Measurements from ENCODE around the gene C11orf52.

DNA sequence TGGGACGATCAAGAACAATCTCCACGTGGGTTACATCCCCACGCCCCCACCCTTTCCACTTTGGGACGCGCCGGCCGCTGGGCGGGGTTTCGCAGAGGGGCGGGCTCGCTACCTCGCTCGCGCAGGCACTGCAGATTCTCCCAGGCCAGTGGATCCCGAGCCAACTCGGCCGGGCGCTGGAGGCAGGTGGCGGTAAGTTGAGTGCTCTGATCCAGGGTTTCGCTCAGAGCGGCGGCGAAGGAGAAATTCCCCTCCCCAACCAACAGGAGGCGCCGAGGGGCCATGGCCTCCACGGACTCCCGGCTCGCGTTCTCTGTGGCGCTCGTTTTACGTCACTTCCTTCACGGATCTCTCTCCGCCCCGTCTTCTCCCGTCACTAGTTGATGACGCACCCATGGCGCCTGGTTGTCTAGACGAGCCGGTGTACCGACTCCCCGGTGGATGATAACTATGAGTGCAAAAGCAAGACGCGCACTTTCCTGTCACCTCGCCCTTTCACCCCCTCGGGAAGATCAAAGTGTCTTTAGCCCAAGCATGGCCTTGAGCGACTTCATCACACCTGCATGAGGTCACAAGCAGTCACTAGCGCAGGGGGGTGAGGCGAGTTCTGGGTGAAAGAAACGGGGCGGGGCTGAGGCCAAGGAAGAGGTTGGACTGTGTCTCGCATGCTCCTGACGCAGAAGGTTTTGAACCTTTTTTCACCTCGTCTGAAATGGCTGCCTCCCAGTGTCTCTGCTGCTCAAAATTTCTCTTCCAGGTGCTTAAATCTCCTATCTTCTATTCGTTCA, 39.7 kb upstream of the C11orf52 start, which contains the start of the genes CFAP68 and FDXACB1:
- TF ChIP-seq CTCF (conservative IDR thresholded peaks at IDR 0.05; ENCODE audit: low read depth, low read length) (peak; percentile 99), POLR2A (IDR thresholded peaks at IDR 0.05; ENCODE audit: low read depth, low read length) (peak; percentile 34; the same call in 1 of the 2 replicates), RFX5 (IDR thresholded peaks at IDR 0.05; ENCODE audit: low read depth, low read length) (no peak), USF2 (IDR thresholded peaks at IDR 0.05; ENCODE audit: low read depth, low read length) (peak; percentile 11; the same call in 1 of the 2 replicates), CEBPB (IDR thresholded peaks at IDR 0.05; ENCODE audit: low read depth, low read length) (no peak), SMC3 (IDR thresholded peaks at IDR 0.05; ENCODE audit: low read depth, low read length) (peak; percentile 93), RAD21 (IDR thresholded peaks at IDR 0.05; ENCODE audit: low read length) (peak; percentile 97), BHLHE40 (IDR thresholded peaks at IDR 0.05; ENCODE audit: low read depth, low read length) (no peak), NFE2L2 (IDR thresholded peaks at IDR 0.05; ENCODE audit: low read depth, low read length) (no peak), MAFK (IDR thresholded peaks at IDR 0.05; ENCODE audit: low read depth, low read length) (no peak), CHD1 (IDR thresholded peaks at IDR 0.05; ENCODE audit: low read depth, low read length) (no peak; the same call in 1 of the 2 replicates), RCOR1 (IDR thresholded peaks at IDR 0.05; ENCODE audit: insufficient replicate concordance, low read length) (no peak)
